GM12892 (cell line): ENCODE results near the gene RBM4.

Experiments used
- POLR2A ChIP-seq: IDR thresholded peaks from 2 replicates; pipeline ENCODE4 v1.6.1; 2011; ENCODE audit warnings: low read depth, low read length, control low read depth
- POLR2AphosphoS5 ChIP-seq: IDR thresholded peaks from 2 replicates; pipeline ENCODE4 v1.6.1; 2011; ENCODE audit warnings: low read depth, low read length, control low read depth
- TAF1 ChIP-seq: IDR thresholded peaks from 2 replicates; pipeline ENCODE4 v1.6.1; 2011; ENCODE audit warnings: low read depth, mild to moderate bottlenecking, control low read depth, low read length, borderline replicate concordance

- TF ChIP-seq POLR2A (no peak), TAF1 (no peak), POLR2AphosphoS5 (no peak)
Observed at GRCh38 chr11:66607126-66607834, 31.2 kb upstream of the RBM4 start.
